ENCODE data around the gene CARMIL1. TPM values are rescaled to one million over a fixed set of nuclear protein-coding genes. Genes with fewer than 3 reads are reported as not detected.

Gene CARMIL1
- total RNA-seq, 4 donors from 2014 or later = 6.2 to 17.2 (median 11.5) TPM

DNA sequence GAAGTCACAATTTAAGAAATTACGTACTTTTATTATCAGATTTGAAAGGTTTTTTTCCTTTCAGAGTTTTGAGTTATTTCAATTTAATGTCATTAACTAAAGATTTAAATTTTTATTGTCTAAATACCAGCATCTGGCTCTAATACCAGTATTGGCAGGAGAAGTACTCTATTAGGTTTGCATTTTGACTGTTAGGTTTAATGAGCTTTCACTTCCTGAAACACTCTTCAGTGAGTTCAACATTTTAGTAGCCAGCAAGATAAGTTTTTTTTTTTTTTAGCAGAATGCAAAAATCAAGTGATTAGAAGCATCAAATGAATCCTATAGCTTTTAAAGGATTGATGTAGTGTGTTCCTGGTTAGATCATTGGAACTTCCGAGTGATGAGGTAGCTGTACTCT is 338.8 kb downstream of the CARMIL1 start:
- Histone ChIP-seq H3K27me3 (no peaks in the 10 kb centered on the region), H3K9me3 (no peaks in the 10 kb centered on the region), H3K27ac (no peak overlapping the region), H3K4me1 (no peaks in the 10 kb centered on the region), H3K4me3 (no peak overlapping the region), H3K36me3 (no peaks in the 10 kb centered on the region)
- ATAC-seq = no peak
- WGBS, 2 donors (ENCODE audit: low coverage in 1 of 2) = 83 to 87% methylated on average over 2 of the region's 2 CpGs
- TF ChIP-seq POLR2A (IDR thresholded peaks at IDR 0.05) (no peak), POLR2AphosphoS5 (IDR thresholded peaks at IDR 0.05) (no peak), EP300 (IDR thresholded peaks at IDR 0.05) (no peak)
- TF ChIP-seq, protein P1, sequence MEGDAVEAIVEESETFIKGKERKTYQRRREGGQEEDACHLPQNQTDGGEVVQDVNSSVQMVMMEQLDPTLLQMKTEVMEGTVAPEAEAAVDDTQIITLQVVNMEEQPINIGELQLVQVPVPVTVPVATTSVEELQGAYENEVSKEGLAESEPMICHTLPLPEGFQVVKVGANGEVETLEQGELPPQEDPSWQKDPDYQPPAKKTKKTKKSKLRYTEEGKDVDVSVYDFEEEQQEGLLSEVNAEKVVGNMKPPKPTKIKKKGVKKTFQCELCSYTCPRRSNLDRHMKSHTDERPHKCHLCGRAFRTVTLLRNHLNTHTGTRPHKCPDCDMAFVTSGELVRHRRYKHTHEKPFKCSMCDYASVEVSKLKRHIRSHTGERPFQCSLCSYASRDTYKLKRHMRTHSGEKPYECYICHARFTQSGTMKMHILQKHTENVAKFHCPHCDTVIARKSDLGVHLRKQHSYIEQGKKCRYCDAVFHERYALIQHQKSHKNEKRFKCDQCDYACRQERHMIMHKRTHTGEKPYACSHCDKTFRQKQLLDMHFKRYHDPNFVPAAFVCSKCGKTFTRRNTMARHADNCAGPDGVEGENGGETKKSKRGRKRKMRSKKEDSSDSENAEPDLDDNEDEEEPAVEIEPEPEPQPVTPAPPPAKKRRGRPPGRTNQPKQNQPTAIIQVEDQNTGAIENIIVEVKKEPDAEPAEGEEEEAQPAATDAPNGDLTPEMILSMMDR (IDR thresholded peaks at IDR 0.05) = no peak

DNA sequence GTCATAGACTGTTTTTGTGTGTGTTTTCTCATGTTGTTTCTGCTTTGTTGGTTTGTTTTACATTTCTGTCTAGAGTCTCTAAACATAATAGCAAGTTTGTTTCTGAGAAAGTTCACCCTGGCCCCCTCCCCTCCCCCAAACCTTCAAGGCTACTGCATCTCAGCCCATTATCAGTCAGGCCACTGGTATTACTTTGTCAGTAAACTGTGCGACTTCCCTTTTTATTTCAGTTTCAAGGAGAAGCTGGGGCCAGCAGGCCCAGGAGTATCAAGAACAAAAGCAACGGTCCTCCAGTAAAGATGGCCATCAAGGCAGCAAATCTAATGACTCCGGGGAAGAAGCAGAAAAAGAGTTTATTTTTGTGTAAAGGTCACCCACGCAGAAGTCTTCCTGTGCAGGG is 340.0 kb downstream of the CARMIL1 start:
- no peaks in the 10 kb centered on the region for H3K27me3 ChIP-seq
- no peak for ATAC-seq
- no peaks in the 10 kb centered on the region for H3K36me3 ChIP-seq
- WGBS, 2 donors (ENCODE audit: low coverage in 1 of 2) = 59 to 60% methylated on average over 1 to 3 of the region's 4 CpGs
- no peak overlapping the region for H3K27ac ChIP-seq
- H3K4me3 ChIP-seq = no peak overlapping the region
- no peaks in the 10 kb centered on the region for H3K9me3 ChIP-seq
- no peaks in the 10 kb centered on the region for H3K4me1 ChIP-seq
- no peak for TF ChIP-seq EP300 (IDR thresholded peaks at IDR 0.05)

DNA sequence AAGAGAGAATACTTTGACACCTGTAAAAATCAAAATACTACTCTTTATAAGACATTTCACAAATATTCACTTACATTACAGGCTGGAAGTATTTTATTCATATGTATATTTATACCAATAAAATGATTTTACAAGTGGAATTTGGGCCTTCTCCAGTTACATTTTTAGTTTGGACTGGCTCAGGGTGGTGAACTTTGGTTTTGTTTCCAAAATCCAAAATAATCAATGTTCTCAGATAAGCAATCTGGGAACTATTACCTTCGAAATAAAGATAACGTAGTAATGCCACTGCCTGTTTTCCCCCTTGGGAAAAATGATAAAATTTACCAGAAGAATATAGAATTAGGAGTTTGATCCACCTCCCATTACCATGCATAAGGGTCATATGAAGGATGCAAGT is 341.2 kb downstream of the CARMIL1 start:
- H3K9me3 ChIP-seq = no peaks in the 10 kb centered on the region

DNA sequence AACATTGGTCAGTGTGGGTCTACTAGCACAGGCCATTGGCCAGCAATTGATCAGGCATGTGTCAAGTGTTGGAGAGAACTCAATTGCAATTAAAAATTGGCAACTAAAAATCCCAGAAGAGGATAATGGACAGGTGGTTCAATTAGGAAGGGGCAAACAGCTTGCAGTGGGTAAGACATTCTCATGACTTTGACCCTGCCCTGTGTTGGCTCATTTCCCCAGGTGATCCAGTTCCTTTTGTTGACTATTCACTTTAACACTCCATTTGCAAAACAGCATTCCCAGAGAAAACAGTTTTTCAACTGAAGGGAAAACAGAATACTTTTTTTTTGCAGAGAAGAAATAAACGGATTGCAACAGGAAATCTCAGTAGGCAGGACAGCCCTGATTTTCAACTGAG is 343.9 kb downstream of the CARMIL1 start:
- Histone ChIP-seq H3K27me3 (no peaks in the 10 kb centered on the region), H3K27ac (no peak overlapping the region), H3K9me3 (no peaks in the 10 kb centered on the region), H3K4me1 (no peaks in the 10 kb centered on the region), H3K4me3 (no peak overlapping the region), H3K36me3 (no peaks in the 10 kb centered on the region)
- ATAC-seq = no peak
- 23 to 29% methylated on average over 1 of the region's 1 CpG for WGBS, 2 donors (ENCODE audit: low coverage in 1 of 2)
- TF ChIP-seq POLR2A (IDR thresholded peaks at IDR 0.05) (no peak), EP300 (IDR thresholded peaks at IDR 0.05) (no peak), POLR2AphosphoS5 (IDR thresholded peaks at IDR 0.05) (no peak)
- TF ChIP-seq, protein P1 (IDR thresholded peaks at IDR 0.05) = no peak

More for the DNA sequence above, 341.2 kb downstream of the CARMIL1 start:
- TF ChIP-seq POLR2AphosphoS5 (IDR thresholded peaks at IDR 0.05) (no peak), EP300 (IDR thresholded peaks at IDR 0.05) (no peak), POLR2A (IDR thresholded peaks at IDR 0.05) (no peak)
- TF ChIP-seq, protein P1 (IDR thresholded peaks at IDR 0.05) = no peak
- H3K27me3 ChIP-seq = no peaks in the 10 kb centered on the region
- ATAC-seq = no peak
- H3K27ac ChIP-seq = no peak overlapping the region
- no peak overlapping the region for H3K4me3 ChIP-seq
- WGBS, 2 donors (ENCODE audit: low coverage in 1 of 2) = 76 to 89% methylated on average over 2 of the region's 2 CpGs
- no peaks in the 10 kb centered on the region for H3K4me1 ChIP-seq
- H3K36me3 ChIP-seq = no peaks in the 10 kb centered on the region

DNA sequence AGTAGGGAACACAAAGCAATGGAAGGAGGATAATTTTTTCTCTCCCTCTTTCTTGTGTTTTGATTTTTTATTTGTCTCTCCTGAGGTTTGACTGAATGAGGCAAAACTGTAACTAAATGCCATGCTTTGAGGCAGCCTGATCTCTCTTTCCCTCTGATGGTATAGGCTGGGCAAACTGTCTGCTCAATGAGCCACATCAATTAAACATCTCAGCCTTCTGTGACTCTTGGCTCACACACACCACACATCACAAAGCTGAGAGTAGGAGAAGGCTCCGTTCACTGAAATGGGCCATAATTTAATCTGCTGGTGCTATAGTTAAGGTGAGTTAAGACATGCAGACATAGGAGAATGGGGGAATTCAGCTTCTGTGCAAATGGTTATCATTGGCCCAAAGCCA is 344.7 kb downstream of the CARMIL1 start:
- Histone ChIP-seq H3K27me3 (no peaks in the 10 kb centered on the region), H3K4me3 (no peak overlapping the region), H3K27ac (no peak overlapping the region), H3K9me3 (no peaks in the 10 kb centered on the region), H3K4me1 (no peaks in the 10 kb centered on the region), H3K36me3 (no peaks in the 10 kb centered on the region)
- WGBS, 2 donors (ENCODE audit: low coverage in 1 of 2) = 82% methylated on average over 1 of the region's 1 CpG; no CpG with 5 or more reads in 1 of the 2 donors
- TF ChIP-seq POLR2AphosphoS5 (IDR thresholded peaks at IDR 0.05) (no peak), POLR2A (IDR thresholded peaks at IDR 0.05) (no peak), EP300 (IDR thresholded peaks at IDR 0.05) (no peak)
- TF ChIP-seq, protein P1 (IDR thresholded peaks at IDR 0.05) = no peak
- ATAC-seq = no peak
